Mucosa of stomach (tissue), 1 donor: ENCODE measurements around the gene CHRNA4.

ENCODE experiments used
- H3K27me3 ChIP-seq: one replicate; pipeline ENCODE4 v1.7.0; 2013; ENCODE audit warnings: mild to moderate bottlenecking, low read length; ENCODE audit not compliant: control insufficient read depth, insufficient read depth
- H3K36me3 ChIP-seq: one replicate; pipeline ENCODE4 v1.7.0; 2013; ENCODE audit warnings: low read length; ENCODE audit not compliant: control insufficient read depth, insufficient read depth
- H3K4me1 ChIP-seq: one replicate; pipeline ENCODE4 v1.7.0; 2013; ENCODE audit warnings: mild to moderate bottlenecking, low read length; ENCODE audit not compliant: control insufficient read depth, insufficient read depth
- H3K4me3 ChIP-seq: one replicate; pipeline ENCODE4 v1.7.0; 2013; ENCODE audit warnings: low read length
- H3K9ac ChIP-seq: one replicate; pipeline ENCODE4 v1.7.0; 2013; ENCODE audit warnings: mild to moderate bottlenecking, low read length, moderate library complexity
- H3K9me3 ChIP-seq: one replicate; pipeline ENCODE4 v1.7.0; 2013; ENCODE audit warnings: mild to moderate bottlenecking, low read length, moderate library complexity; ENCODE audit not compliant: control insufficient read depth
- donor health status: Pancreatic carcinoma.

The CHRNA4 gene

GRCh38 chr20:63356931-63357879, 3.9 kb downstream of the CHRNA4 start:
- Histone ChIP-seq H3K27me3 (peaks cover 33% of the 10 kb centered on the region), H3K4me3 (no peak overlapping the region), H3K9ac (no peak overlapping the region), H3K9me3 (no peaks in the 10 kb centered on the region), H3K4me1 (no peaks in the 10 kb centered on the region), H3K36me3 (no peaks in the 10 kb centered on the region)

GRCh38 chr20:63356511-63356910, 4.6 kb downstream of the CHRNA4 start:
- peaks cover 26% of the 10 kb centered on the region for H3K27me3 ChIP-seq
- no peaks in the 10 kb centered on the region for H3K4me1 ChIP-seq
- H3K36me3 ChIP-seq: no peaks in the 10 kb centered on the region
- H3K9me3 ChIP-seq: no peaks in the 10 kb centered on the region
- H3K9ac ChIP-seq: no peak overlapping the region
- H3K4me3 ChIP-seq: no peak overlapping the region

- Histone ChIP-seq H3K9ac (no peak overlapping the region), H3K9me3 (no peaks in the 10 kb centered on the region), H3K36me3 (no peaks in the 10 kb centered on the region), H3K4me1 (no peaks in the 10 kb centered on the region), H3K27me3 (peaks cover 23% of the 10 kb centered on the region), H3K4me3 (no peak overlapping the region)
Observed at GRCh38 chr20:63355781-63356295, 5.3 kb downstream of the CHRNA4 start.

- Histone ChIP-seq H3K4me1 (no peaks in the 10 kb centered on the region), H3K36me3 (no peaks in the 10 kb centered on the region), H3K9me3 (no peaks in the 10 kb centered on the region), H3K27me3 (peaks cover 12% of the 10 kb centered on the region), H3K9ac (no peak overlapping the region), H3K4me3 (no peak overlapping the region)
Observed at GRCh38 chr20:63354636-63355350, 6.4 kb downstream of the CHRNA4 start.

- Histone ChIP-seq H3K4me1 (no peaks in the 10 kb centered on the region), H3K4me3 (no peak overlapping the region), H3K9ac (no peak overlapping the region), H3K36me3 (no peaks in the 10 kb centered on the region), H3K9me3 (no peaks in the 10 kb centered on the region), H3K27me3 (no peaks in the 10 kb centered on the region)
Observed at GRCh38 chr20:63352811-63353221, 8.3 kb downstream of the CHRNA4 start.

- H3K27me3 ChIP-seq: no peaks in the 10 kb centered on the region
- H3K4me3 ChIP-seq: no peak overlapping the region
- H3K9me3 ChIP-seq: no peaks in the 10 kb centered on the region
- H3K9ac ChIP-seq: no peak overlapping the region
- no peaks in the 10 kb centered on the region for H3K36me3 ChIP-seq
- H3K4me1 ChIP-seq: no peaks in the 10 kb centered on the region
Observed at GRCh38 chr20:63351811-63352591, 9.1 kb downstream of the CHRNA4 start.

GRCh38 chr20:63351326-63351700, 9.8 kb downstream of the CHRNA4 start:
- Histone ChIP-seq H3K27me3 (no peaks in the 10 kb centered on the region), H3K4me1 (no peaks in the 10 kb centered on the region), H3K9me3 (no peaks in the 10 kb centered on the region), H3K36me3 (no peaks in the 10 kb centered on the region), H3K4me3 (no peak overlapping the region), H3K9ac (no peak overlapping the region)

GRCh38 chr20:63350597-63351325, 10.4 kb downstream of the CHRNA4 start:
- no peak overlapping the region for H3K4me3 ChIP-seq
- no peak overlapping the region for H3K9ac ChIP-seq
- no peaks in the 10 kb centered on the region for H3K36me3 ChIP-seq
- H3K9me3 ChIP-seq: no peaks in the 10 kb centered on the region
- H3K4me1 ChIP-seq: no peaks in the 10 kb centered on the region
- H3K27me3 ChIP-seq: no peaks in the 10 kb centered on the region

GRCh38 chr20:63350196-63350595, 11.0 kb downstream of the CHRNA4 start:
- Histone ChIP-seq H3K9ac (no peak overlapping the region), H3K9me3 (no peaks in the 10 kb centered on the region), H3K36me3 (no peaks in the 10 kb centered on the region), H3K27me3 (no peaks in the 10 kb centered on the region), H3K4me3 (no peak overlapping the region), H3K4me1 (no peaks in the 10 kb centered on the region)

- no peaks in the 10 kb centered on the region for H3K4me1 ChIP-seq
- no peaks in the 10 kb centered on the region for H3K36me3 ChIP-seq
- H3K9me3 ChIP-seq: no peaks in the 10 kb centered on the region
- H3K9ac ChIP-seq: no peak overlapping the region
- no peaks in the 10 kb centered on the region for H3K27me3 ChIP-seq
- no peak overlapping the region for H3K4me3 ChIP-seq
Observed at GRCh38 chr20:63349516-63349895, 11.6 kb downstream of the CHRNA4 start.

- H3K36me3 ChIP-seq: no peaks in the 10 kb centered on the region
- no peaks in the 10 kb centered on the region for H3K27me3 ChIP-seq
- H3K9ac ChIP-seq: no peak overlapping the region
- no peaks in the 10 kb centered on the region for H3K9me3 ChIP-seq
- no peaks in the 10 kb centered on the region for H3K4me1 ChIP-seq
- H3K4me3 ChIP-seq: no peak overlapping the region
Observed at GRCh38 chr20:63348828-63349515, 12.2 kb downstream of the CHRNA4 start.
